Endothelial cell of umbilical vein (primary cell): ENCODE results near the gene SCIMP. TPM values are rescaled to one million over a fixed set of nuclear protein-coding genes. Genes with fewer than 3 reads are reported as not detected.

Source experiments
- BruUV-seq: library from RNA; stranded (reverse); fragments of 400-500 nt; replicated peaks from 2 replicates; lab custom pipeline; 2021; lab: Mats Ljungman, UMichigan
- CTCF ChIA-PET: fragments of 300-600, 350-600 bp; sonication (Branson Sonifier 250); formaldehyde crosslinking; loops from one replicate; lab custom pipeline; 2021; ENCODE audit warnings: antibody characterized with exemption, inconsistent platforms; lab: Charles Lee
- POLR2A ChIA-PET: fragments of 300-600, 350-600 bp; sonication (Branson Sonifier 250); formaldehyde crosslinking; loops from one replicate; lab custom pipeline; 2021; ENCODE audit warnings: antibody characterized with exemption, inconsistent platforms; lab: Charles Lee
- DNase-seq: peaks from one replicate; pipeline ENCODE4 v3.0.0-alpha.2; 2011; ENCODE audit warnings: low read depth, low spot score
- FAIRE-seq: peaks from 2 replicates; lab custom pipeline; 2011; peaks lifted over from hg19 to GRCh38; lab: Jason Lieb, UNC
- H2AFZ ChIP-seq: 2 replicates; pipeline ENCODE4 v1.6.0; 2012; ENCODE audit warnings: low read depth, low read length, control low read depth, inconsistent platforms
- H3K27ac ChIP-seq: 2 replicates; pipeline ENCODE4 v1.5.1; 2011; ENCODE audit warnings: low read depth, mild to moderate bottlenecking, control low read depth, low read length, moderate library complexity; ENCODE audit not compliant: insufficient read depth
- H3K27me3 ChIP-seq, 2 experiments: 2 replicates each; pipeline versions ENCODE4 v1.6.0 to v1.6.1; 2011; ENCODE audit warnings: low read length in 2 of 2, mixed read lengths in 1 of 2; ENCODE audit not compliant: control insufficient read depth in 2 of 2, insufficient read depth in 2 of 2
- H3K36me3 ChIP-seq, 2 experiments: 2 replicates in 1 of 2; 3 replicates in 1 of 2; pipeline ENCODE4 v1.5.1; 2011; ENCODE audit warnings: low read length in 2 of 2, mild to moderate bottlenecking in 1 of 2, moderate library complexity in 1 of 2; ENCODE audit not compliant: control insufficient read depth in 2 of 2, insufficient read depth in 2 of 2; ENCODE audit errors: extremely low read depth in 1 of 2
- H3K4me1 ChIP-seq: 3 replicates; pipeline ENCODE4 v1.5.1; 2011; ENCODE audit warnings: mild to moderate bottlenecking, low read length; ENCODE audit not compliant: control insufficient read depth, insufficient read depth; ENCODE audit errors: extremely low read depth
- H3K4me2 ChIP-seq: 2 replicates; pipeline ENCODE4 v1.6.1; 2011; ENCODE audit warnings: low read length, control low read depth, mixed read lengths; ENCODE audit not compliant: insufficient read depth
- H3K4me3 ChIP-seq, 3 experiments: fragments of 200-600 bp in 1 of 3; sonication (generic), shearing (Covaris generic) in 1 of 3; replicated peaks in 1 of 3; 2 replicates each; pipeline ENCODE4 v1.5.1; 2011 to 2016; ENCODE audit warnings: control low read depth in 3 of 3, low read length in 3 of 3, mild to moderate bottlenecking in 2 of 3, inconsistent platforms in 1 of 3, low read depth in 1 of 3, moderate library complexity in 1 of 3; ENCODE audit not compliant: insufficient read depth in 1 of 3
- H3K79me2 ChIP-seq: 2 replicates; pipeline ENCODE4 v1.6.0; 2012; ENCODE audit warnings: low read length, inconsistent platforms; ENCODE audit not compliant: control insufficient read depth, insufficient read depth
- H3K9ac ChIP-seq: replicated peaks from 2 replicates; pipeline ENCODE3; 2011; ENCODE audit warnings: low read length, control low read depth; ENCODE audit not compliant: insufficient read depth; ENCODE audit errors: extremely low read depth
- H3K9me1 ChIP-seq: replicated peaks from 3 replicates; pipeline ENCODE4 v1.6.0; 2011; ENCODE audit warnings: mild to moderate bottlenecking, low read length; ENCODE audit not compliant: control insufficient read depth, insufficient read depth; ENCODE audit errors: extremely low read depth
- H3K9me3 ChIP-seq: replicated peaks from 2 replicates; pipeline ENCODE4 v1.5.1; 2012; ENCODE audit warnings: low read length, inconsistent platforms; ENCODE audit not compliant: control insufficient read depth, insufficient read depth
- H4K20me1 ChIP-seq: replicated peaks from 2 replicates; pipeline ENCODE3; 2011; ENCODE audit warnings: mild to moderate bottlenecking, low read length; ENCODE audit not compliant: control insufficient read depth, insufficient read depth; ENCODE audit errors: extremely low read depth
- CTCF ChIP-seq, 2 donors: IDR thresholded peaks; 1 replicate in 1 of 2; 2 replicates in 1 of 2; pipeline ENCODE4 v1.5.1; 2011; ENCODE audit warnings: low read length in 2 of 2, mild to moderate bottlenecking in 2 of 2, moderate library complexity in 2 of 2, control low read depth in 1 of 2, inconsistent platforms in 1 of 2, low read depth in 1 of 2; ENCODE audit not compliant: insufficient read depth in 1 of 2; ENCODE audit errors: extremely low read depth in 1 of 2
- EZH2 ChIP-seq: IDR thresholded peaks from 2 replicates; pipeline ENCODE4 v1.6.1; 2012; ENCODE audit warnings: borderline replicate concordance, low read depth, mild to moderate bottlenecking, moderate library complexity, low read length, inconsistent platforms; ENCODE audit not compliant: severe bottlenecking
- FOS ChIP-seq: IDR thresholded peaks from 2 replicates; pipeline ENCODE4 v1.6.1; 2011; ENCODE audit warnings: mild to moderate bottlenecking, low read length, moderate library complexity, borderline replicate concordance; ENCODE audit not compliant: insufficient read depth
- GATA2 ChIP-seq: IDR thresholded peaks from 2 replicates; pipeline ENCODE4 v1.7.0; 2011; ENCODE audit warnings: low read depth, mild to moderate bottlenecking, moderate library complexity, mixed read lengths, low read length; ENCODE audit not compliant: insufficient read length, insufficient read depth
- JUN ChIP-seq: IDR thresholded peaks from 2 replicates; pipeline ENCODE4 v1.6.1; 2011; ENCODE audit warnings: borderline replicate concordance, low read depth; ENCODE audit not compliant: insufficient read length, insufficient read depth
- MAX ChIP-seq: IDR thresholded peaks from 2 replicates; pipeline ENCODE4 v1.6.1; 2011; ENCODE audit not compliant: insufficient read depth, insufficient read length
- MYC ChIP-seq: IDR thresholded peaks from one replicate; pipeline ENCODE4 v1.6.1; 2011; ENCODE audit warnings: mild to moderate bottlenecking, low read depth, low read length
- POLR2A ChIP-seq: IDR thresholded peaks from 2 replicates; pipeline ENCODE4 v1.6.1; 2012; ENCODE audit warnings: low read depth, mild to moderate bottlenecking, control low read depth, low read length
- POLR2AphosphoS5 ChIP-seq: IDR thresholded peaks from 2 replicates; pipeline ENCODE4 v1.6.1; 2012; ENCODE audit warnings: low read depth, mild to moderate bottlenecking, control low read depth, low read length, moderate library complexity; ENCODE audit not compliant: insufficient read depth
- dilution Hi-C: fragments of 300-500 bp; cut with MboI; formaldehyde crosslinking; loops from one replicate; pipeline ENCODE4 v1.15.0; 2019; ENCODE audit warnings: low sequenced_read_pairs; ENCODE audit not compliant: extremely low pct_ligation_motif_present
- intact Hi-C: fragments of 100-400 bp; cut with micrococcal nuclease; formaldehyde crosslinking; loops from one replicate; pipeline ENCODE4 v1.10.0; 2022
- polyA plus RNA-seq, 4 experiments: library from polyadenylated mRNA; depleted of rRNA in 3 of 4; stranded (reverse) in 3 of 4; unstranded in 1 of 4; fragments of >200 nt; gene quantifications; 2 replicates each; pipeline versions ENCODE4 v1.2.1 to v1.2.3, GENCODE V29; 2011 to 2012; ENCODE audit warnings: missing spikeins in 1 of 4
- total RNA-seq: library from RNA; stranded (reverse); gene quantifications from 2 replicates; pipeline ENCODE4 v1.2.3, GENCODE V29; 2021

The SCIMP gene
- total and polyA plus RNA-seq, 2 donors (not counting 3 experiments of a cell fraction or from before 2014, with no cell fraction given), result not detected

GRCh38 chr17:5183410-5183793 is 51.3 kb downstream of the SCIMP start:
- no peak overlapping the region for H3K4me2 ChIP-seq
- no TSS peak for BruUV-seq
- intact Hi-C loops (no loop called here), dilution Hi-C loops (no loop called here)
- peaks cover 34% of the 10 kb centered on the region for H3K9me3 ChIP-seq
- FAIRE-seq (no peak), DNase-seq (no peak)
- no peak overlapping the region for H3K9ac ChIP-seq
- ChIA-PET POLR2A (no interaction called here), CTCF (interaction anchor here (1.1 kb wide), 1 partner anchor 8 kb away, joined by 5 read pairs; the partner anchor contains the start of gene ZNF594)
- H2AFZ ChIP-seq, result no peak overlapping the region
- TF ChIP-seq JUN (no peak), POLR2AphosphoS5 (no peak), MAX (no peak), EZH2 (no peak), FOS (no peak), MYC (no peak), CTCF (IDR thresholded peaks at IDR 0.05; ENCODE audit: extremely low read depth in 1 of 2, insufficient read depth in 1 of 2, low read depth in 1 of 2, low read length in 2 of 2) (no peak), POLR2A (no peak), GATA2 (no peak)
- no peaks in the 10 kb centered on the region for H3K9me1 ChIP-seq
- no peaks in the 10 kb centered on the region for H3K36me3 ChIP-seq
- no peaks in the 10 kb centered on the region for H3K4me1 ChIP-seq
- H3K4me3 ChIP-seq, result no peak overlapping the region
- H3K27ac ChIP-seq, result no peak overlapping the region
- no peaks in the 10 kb centered on the region for H4K20me1 ChIP-seq
- no peaks in the 10 kb centered on the region for H3K79me2 ChIP-seq
- no peaks in the 10 kb centered on the region for H3K27me3 ChIP-seq
